GM21786 (cell line): ENCODE measurements around the gene IFTAP.
"Not testable (repeated sequence)": the region's sequence is repeated elsewhere in the genome, so short reads cannot be mapped to it uniquely, and the experiment has no call there.

Source experiments
- ATAC-seq: cut with Tn5 transposase; IDR thresholded peaks from one replicate; pipeline ENCODE4 v1.9.1; 2021; ENCODE audit not compliant: unreplicated experiment

IFTAP gene, protein sequence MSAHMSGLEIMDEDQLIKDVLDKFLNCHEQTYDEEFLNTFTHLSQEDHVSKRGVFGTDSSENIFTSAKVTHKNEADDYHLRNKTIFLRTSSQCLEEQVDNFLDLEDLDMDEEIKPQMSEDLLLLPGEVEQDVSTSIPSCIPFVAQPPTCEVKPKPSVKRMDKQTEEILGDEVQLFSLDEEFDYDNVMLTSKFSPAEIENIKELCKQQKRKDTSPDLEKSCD

DNA sequence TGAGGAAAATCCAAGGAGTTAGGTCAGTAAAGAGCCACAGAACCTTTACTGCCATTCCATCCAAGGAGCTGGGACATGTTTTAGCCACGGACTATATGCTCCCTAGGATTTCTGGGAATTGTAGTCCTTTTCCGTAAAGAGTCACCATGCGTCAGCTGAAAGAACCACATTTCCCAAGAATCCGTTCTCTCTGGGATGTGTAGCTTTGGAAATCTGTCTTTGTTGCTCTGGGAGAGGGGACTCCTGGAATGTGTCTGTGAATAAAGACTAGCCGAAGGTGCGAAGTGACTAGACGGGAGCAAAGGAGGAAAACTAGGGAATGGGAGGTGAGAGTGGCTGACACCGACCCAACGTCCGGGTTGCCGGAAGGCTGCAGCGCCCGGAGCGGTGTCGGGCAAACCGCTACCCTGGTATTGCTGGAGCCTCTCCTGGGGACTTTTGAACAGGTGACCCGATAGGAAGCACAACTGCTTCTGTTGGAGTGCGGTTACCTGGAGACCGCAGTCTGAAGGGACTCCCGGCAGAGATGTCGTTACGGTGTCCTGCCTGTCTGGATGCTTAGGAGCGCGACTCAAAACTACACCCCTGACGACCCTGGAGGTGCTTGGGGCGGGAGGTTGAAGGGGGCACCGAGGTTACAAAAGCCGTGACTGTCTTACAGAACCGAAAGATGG lies at the start of gene IFTAP:
Gene IFTAP (plus strand): TSS at position 187 of the 674 bp plus-strand sequence. CDS start 15,602 bp downstream, outside the sequence.
- ATAC-seq: peak; percentile 96

DNA sequence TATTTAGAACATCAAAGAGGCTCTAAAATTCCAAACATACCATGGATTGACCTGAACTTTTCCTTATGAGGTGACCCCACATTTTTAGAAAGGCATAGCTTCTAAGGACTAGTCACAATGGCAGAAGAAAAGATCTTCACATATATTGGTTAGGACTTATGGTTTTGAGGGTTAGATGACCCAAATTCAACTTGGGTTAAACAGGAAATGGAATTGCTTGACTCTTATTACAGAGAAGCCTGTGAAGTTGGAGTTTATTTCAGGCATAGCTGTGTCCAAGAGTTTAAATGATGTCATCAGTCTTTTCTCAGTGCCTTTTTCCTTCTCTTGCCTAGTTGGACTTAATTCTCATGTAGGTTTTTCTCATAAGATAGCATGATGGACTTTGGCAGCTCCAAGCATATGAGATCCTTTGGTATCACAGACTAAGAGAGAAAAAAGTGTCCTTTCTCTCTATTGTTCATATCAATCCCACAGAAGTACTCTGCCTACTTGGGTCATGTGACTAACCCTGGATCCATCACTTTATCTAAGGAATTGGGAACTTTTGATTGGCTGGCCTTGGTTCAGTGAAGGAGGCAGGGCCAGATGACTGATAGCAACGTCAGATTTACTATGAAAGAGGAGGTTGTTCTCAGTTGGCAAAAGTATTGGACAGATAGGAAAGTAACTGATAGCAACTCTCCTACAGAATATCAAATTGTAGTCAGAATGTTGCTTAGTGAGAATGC lies 43.8 kb upstream of the IFTAP start:
- no peak for ATAC-seq

DNA sequence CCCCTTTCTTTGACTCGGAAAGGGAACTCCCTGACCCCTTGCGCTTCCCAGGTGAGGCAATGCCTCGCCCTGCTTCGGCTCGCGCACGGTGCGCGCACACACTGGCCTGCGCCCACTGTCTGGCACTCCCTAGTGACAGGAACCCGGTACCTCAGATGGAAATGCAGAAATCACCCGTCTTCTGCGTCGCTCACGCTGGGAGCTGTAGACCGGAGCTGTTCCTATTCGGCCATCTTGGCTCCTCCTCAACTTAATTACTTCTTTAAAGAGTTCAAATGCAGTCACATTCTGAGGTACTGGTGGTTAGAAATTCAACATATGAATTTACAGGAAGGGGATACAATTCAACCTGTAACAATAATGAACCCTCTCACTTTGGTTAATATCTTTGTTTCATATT lies 36.9 kb upstream of the IFTAP start:
- ATAC-seq: not testable (repeated sequence)

GRCh38 chr11:36557991-36558390 lies 36.3 kb upstream of the IFTAP start:
- ATAC-seq: no peak

- ATAC-seq: peak; percentile 96
These were observed 35.5 kb upstream of the IFTAP start for GRCh38 chr11:36558571-36559413.

GRCh38 chr11:36564376-36565030 lies 29.8 kb upstream of the IFTAP start:
- no peak for ATAC-seq

GRCh38 chr11:36565031-36565610 lies 29.2 kb upstream of the IFTAP start:
- no peak for ATAC-seq

DNA sequence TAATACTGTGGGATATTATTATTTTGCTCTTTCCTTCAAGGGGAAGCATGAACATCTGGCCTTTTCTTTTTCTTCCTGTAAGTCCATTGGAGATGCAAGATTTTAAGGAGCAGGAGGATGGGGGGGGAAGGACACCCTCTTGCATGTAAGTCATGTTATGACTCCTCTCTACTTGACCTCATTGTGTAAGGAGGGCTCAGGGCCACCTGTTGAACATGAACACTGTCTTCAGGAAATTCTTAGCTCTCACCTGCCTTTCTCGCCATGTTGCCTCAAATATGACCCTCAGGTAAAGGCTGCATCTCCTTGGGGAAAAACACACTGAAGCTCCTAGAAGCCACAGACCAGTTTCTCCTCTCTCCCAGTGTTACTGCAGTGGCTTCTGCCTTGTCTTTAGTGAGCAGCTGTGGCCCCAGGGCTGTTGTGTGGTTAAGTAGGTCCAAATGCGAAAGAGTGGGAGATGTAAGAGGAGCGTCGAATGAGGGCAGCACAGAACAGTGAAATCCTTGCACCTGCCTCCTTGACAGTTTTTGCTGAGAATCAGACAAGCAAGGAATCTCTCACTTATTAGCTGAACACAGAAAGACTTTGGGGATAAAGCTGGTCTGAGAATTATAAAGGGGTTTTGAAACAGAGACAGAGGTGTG lies 27.8 kb upstream of the IFTAP start:
- ATAC-seq: no peak

DNA sequence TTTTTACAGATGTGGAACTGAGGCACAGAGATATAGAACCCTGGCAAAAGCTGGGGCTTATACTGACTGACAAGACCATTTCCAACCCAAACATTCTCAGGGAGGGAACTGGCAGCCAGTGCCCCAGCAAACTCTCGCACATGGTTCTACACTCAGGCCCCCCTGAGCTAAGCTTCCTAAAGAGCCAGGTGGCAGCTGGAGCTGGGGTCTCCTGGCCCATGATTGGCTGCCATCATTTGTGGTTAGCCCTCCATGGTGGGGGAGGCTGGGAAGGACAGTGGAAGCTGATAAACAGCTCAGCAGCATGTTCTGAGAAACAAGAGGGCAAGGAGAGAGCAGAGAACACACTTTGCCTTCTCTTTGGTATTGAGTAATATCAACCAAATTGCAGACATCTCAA lies 26.6 kb upstream of the IFTAP start, which contains the start of gene RAG1:
Gene RAG1 (plus strand): TSS at position 314 of the 400 bp plus-strand sequence. CDS start 5,298 bp downstream, outside the sequence.
- ATAC-seq: no peak

DNA sequence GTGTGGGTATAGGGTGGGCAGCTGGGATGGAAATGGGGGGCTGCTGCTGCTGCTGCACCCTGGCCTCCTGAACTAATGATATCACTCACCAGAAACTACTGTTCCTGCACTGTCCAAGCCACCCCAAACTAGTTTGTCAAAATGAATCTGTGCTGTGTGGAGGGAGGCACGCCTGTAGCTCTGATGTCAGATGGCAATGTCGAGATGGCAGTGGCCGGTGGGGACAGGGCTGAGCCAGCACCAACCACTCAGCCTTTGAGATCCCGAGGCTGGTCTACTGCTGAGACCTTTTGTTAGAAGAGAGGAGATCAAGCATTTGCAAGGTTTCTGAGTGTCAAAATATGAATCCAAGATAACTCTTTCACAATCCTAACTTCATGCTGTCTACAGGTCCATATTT lies 25.2 kb upstream of the IFTAP start:
- ATAC-seq: no peak

DNA sequence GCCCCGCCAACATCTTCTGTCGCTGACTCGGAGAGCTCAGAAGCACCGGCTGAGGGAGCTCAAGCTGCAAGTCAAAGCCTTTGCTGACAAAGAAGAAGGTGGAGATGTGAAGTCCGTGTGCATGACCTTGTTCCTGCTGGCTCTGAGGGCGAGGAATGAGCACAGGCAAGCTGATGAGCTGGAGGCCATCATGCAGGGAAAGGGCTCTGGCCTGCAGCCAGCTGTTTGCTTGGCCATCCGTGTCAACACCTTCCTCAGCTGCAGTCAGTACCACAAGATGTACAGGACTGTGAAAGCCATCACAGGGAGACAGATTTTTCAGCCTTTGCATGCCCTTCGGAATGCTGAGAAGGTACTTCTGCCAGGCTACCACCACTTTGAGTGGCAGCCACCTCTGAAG lies 19.8 kb upstream of the IFTAP start:
- ATAC-seq: no peak

- no peak for ATAC-seq
These were observed 16.9 kb upstream of the IFTAP start for GRCh38 chr11:36577373-36577772.

DNA sequence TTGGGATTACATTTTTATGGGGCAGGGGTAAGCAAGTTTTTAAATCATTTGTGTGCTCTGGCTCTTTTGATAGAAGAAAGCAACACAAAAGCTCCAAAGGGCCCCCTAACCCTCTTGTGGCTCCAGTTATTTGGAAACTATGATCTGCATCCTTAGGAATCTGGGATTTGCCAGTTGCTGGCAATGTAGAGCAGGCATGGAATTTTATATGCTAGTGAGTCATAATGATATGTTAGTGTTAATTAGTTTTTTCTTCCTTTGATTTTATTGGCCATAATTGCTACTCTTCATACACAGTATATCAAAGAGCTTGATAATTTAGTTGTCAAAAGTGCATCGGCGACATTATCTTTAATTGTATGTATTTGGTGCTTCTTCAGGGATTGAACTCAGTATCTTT lies 16.4 kb upstream of the IFTAP start:
- no peak for ATAC-seq

GRCh38 chr11:36578458-36578857 lies 15.8 kb upstream of the IFTAP start:
- no peak for ATAC-seq

- no peak for ATAC-seq
These were observed 12.8 kb upstream of the IFTAP start for GRCh38 chr11:36581536-36581935.

DNA sequence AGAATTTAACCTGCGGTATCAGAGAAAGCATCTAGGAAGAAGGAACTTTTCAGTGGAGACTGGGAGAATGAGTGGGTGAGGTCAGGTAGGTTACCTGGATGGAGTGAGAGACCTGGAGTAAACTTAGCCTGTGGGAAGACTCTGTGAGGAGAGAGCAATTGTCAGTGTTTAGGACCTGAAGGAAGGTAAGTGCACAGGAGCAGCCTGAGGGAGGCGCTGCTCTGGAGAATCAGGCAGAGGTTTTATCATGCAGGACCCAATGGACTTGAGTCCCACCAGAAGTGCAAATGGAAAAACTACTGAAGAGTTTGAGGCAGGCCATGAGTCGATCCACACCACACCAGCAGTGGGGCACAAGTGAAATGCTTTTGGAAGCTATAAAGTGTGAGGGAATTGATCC lies 10.6 kb upstream of the IFTAP start:
- ATAC-seq: no peak

DNA sequence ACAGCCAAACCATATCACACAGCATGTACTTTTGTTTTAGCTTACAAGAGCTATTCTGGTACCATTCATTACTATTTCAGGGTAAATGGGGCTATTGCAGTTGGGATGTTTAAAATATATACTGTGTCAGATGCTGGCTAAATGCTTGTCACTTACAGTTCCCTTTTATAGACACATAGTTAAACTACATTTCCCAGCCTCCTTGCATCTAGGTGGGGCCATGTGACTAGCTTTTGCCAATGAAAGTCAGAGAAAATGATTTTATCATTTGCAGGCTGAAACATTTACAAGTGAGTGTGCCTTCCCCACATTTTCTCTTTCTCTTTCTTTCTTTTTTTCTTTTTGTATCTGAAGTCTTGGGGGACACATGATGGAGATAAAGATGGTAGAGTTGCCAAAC lies 7.8 kb upstream of the IFTAP start:
- peak; percentile 83 for ATAC-seq

GRCh38 chr11:36588099-36588498 lies 6.2 kb upstream of the IFTAP start:
- no peak for ATAC-seq

- no peak for ATAC-seq
These were observed 3.8 kb upstream of the IFTAP start for GRCh38 chr11:36590513-36590912.

DNA sequence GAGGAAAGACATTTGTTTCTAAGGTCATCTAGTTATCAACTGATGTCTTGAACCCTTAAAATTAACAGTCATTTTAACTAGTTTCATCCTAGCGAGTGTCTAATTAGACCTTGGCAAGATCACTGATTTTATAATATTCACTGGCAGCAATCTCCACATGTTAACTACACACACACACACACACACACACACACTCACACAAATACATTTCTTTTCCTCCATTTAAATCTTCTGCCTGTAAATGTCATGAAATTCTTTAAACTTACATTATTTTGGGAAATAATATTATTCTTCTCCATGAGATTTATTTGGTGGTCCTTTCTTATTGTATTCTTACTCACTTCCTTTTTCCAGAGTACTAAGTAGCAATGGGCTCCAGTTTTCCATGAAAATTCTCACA lies 2.9 kb upstream of the IFTAP start:
- no peak for ATAC-seq
